ENCODE results near the gene GGT5. TPM values are rescaled to one million over a fixed set of nuclear protein-coding genes. Genes with fewer than 3 reads are reported as not detected.
"Not testable (repeated sequence)": the region's sequence is repeated elsewhere in the genome, so short reads cannot be mapped to it uniquely, and the experiment has no call there.

GGT5 gene
- total RNA-seq, 1 donor from 2014 or later = 0.10 TPM

- DNase-seq (ENCODE audit: low read depth) = not testable (repeated sequence)
Measured at GRCh38 chr22:24263479-24263878, 18.6 kb upstream of the GGT5 start.

GRCh38 chr22:24262185-24262749 lies 17.4 kb upstream of the GGT5 start:
- not testable (repeated sequence) for DNase-seq (ENCODE audit: low read depth)

GRCh38 chr22:24259459-24259858 lies 14.6 kb upstream of the GGT5 start:
- peak; percentile 75 for DNase-seq (ENCODE audit: low read depth)

- DNase-seq (ENCODE audit: low read depth) = not testable (repeated sequence)
Measured at GRCh38 chr22:24256736-24257135, 11.9 kb upstream of the GGT5 start.

- not testable (repeated sequence) for DNase-seq (ENCODE audit: low read depth)
Measured at GRCh38 chr22:24256136-24256535, 11.3 kb upstream of the GGT5 start.

GRCh38 chr22:24253126-24253525 lies 8.2 kb upstream of the GGT5 start:
- DNase-seq (ENCODE audit: low read depth) = not testable (repeated sequence)

GRCh38 chr22:24251286-24251685 lies 6.4 kb upstream of the GGT5 start:
- DNase-seq (ENCODE audit: low read depth) = not testable (repeated sequence)

- not testable (repeated sequence) for DNase-seq (ENCODE audit: low read depth)
Measured at GRCh38 chr22:24249413-24249812, 4.5 kb upstream of the GGT5 start.

GRCh38 chr22:24248611-24249010 lies 3.7 kb upstream of the GGT5 start:
- DNase-seq (ENCODE audit: low read depth) = not testable (repeated sequence)

GRCh38 chr22:24247564-24248344 lies 2.9 kb upstream of the GGT5 start:
- peak; percentile 91 for DNase-seq (ENCODE audit: low read depth)

- DNase-seq (ENCODE audit: low read depth) = no peak
Measured at GRCh38 chr22:24247011-24247507, 2.2 kb upstream of the GGT5 start.

GRCh38 chr22:24245584-24246561 lies 991 bp upstream of the GGT5 start:
- DNase-seq (ENCODE audit: low read depth) = peak; percentile 32

GRCh38 chr22:24244144-24244787 lies 616 bp downstream of the GGT5 start:
- no peak for DNase-seq (ENCODE audit: low read depth)

GRCh38 chr22:24243417-24243816 lies 1.5 kb downstream of the GGT5 start:
- DNase-seq (ENCODE audit: low read depth) = not testable (repeated sequence)

- not testable (repeated sequence) for DNase-seq (ENCODE audit: low read depth)
Measured at GRCh38 chr22:24240985-24241692, 3.7 kb downstream of the GGT5 start.

- no peak for DNase-seq (ENCODE audit: low read depth)
Measured at GRCh38 chr22:24240381-24240780, 4.5 kb downstream of the GGT5 start.

GRCh38 chr22:24238101-24238694 lies 6.7 kb downstream of the GGT5 start:
- not testable (repeated sequence) for DNase-seq (ENCODE audit: low read depth)

GRCh38 chr22:24236656-24237055 lies 8.2 kb downstream of the GGT5 start:
- no peak for DNase-seq (ENCODE audit: low read depth)

GRCh38 chr22:24235315-24235714 lies 9.6 kb downstream of the GGT5 start:
- no peak for DNase-seq (ENCODE audit: low read depth)

GRCh38 chr22:24233816-24234215 lies 11.1 kb downstream of the GGT5 start:
- DNase-seq (ENCODE audit: low read depth) = no peak
